Neural cell (in vitro differentiated cells): Measurements from ENCODE around the gene UBA1. TPM values are rescaled to one million over a fixed set of nuclear protein-coding genes. Genes with fewer than 3 reads are reported as not detected.

Experiments
- H2AFZ ChIP-seq: fragments of 200-600, 300-800 bp; sonication (generic), shearing (Covaris generic); 2 replicates; pipeline ENCODE4 v1.6.0; 2014; ENCODE audit warnings: low read depth, mild to moderate bottlenecking, antibody characterized with exemption, low read length, moderate library complexity
- H3F3A ChIP-seq: fragments of 200-600 bp; shearing (Covaris generic); 2 replicates; pipeline ENCODE4 v1.6.1; 2016; ENCODE audit warnings: mild to moderate bottlenecking, moderate library complexity, mixed read lengths, antibody characterized with exemption, low read length; ENCODE audit not compliant: insufficient read depth, poor library complexity, severe bottlenecking
- H3K27ac ChIP-seq: fragments of 200-600, 300-800 bp; sonication (generic), shearing (Covaris generic); 2 replicates; pipeline ENCODE4 v1.5.1; 2014; ENCODE audit warnings: mild to moderate bottlenecking, low read length, moderate library complexity
- H3K27me3 ChIP-seq: fragments of 300-800, 200-600 bp; sonication (generic), shearing (Covaris generic); 2 replicates; pipeline ENCODE4 v1.6.0; 2014; ENCODE audit warnings: mild to moderate bottlenecking, low read depth, low read length, moderate library complexity; ENCODE audit not compliant: insufficient read depth
- H3K36me3 ChIP-seq: fragments of 300-800, 200-600 bp; sonication (generic), shearing (Covaris generic); 2 replicates; pipeline ENCODE4 v1.5.1; 2014; ENCODE audit warnings: mild to moderate bottlenecking, antibody characterized with exemption, low read length, moderate library complexity; ENCODE audit not compliant: insufficient read depth
- H3K4me2 ChIP-seq: fragments of 300-800, 200-600 bp; sonication (generic), shearing (Covaris generic); 2 replicates; pipeline ENCODE4 v1.6.0; 2014; ENCODE audit warnings: mild to moderate bottlenecking, low read length
- H3K4me3 ChIP-seq: fragments of 300-800, 200-600 bp; sonication (generic), shearing (Covaris generic); 2 replicates; pipeline ENCODE4 v1.5.1; 2014; ENCODE audit warnings: mild to moderate bottlenecking, low read length, moderate library complexity
- H3K79me2 ChIP-seq: fragments of 200-600 bp; shearing (Covaris generic); replicated peaks from 2 replicates; pipeline ENCODE4 v1.6.0; 2014; ENCODE audit warnings: mild to moderate bottlenecking, low read length, moderate library complexity; ENCODE audit not compliant: insufficient read depth
- H3K9ac ChIP-seq: fragments of 300-800, 200-600 bp; sonication (generic), shearing (Covaris generic); 2 replicates; pipeline ENCODE4 v1.6.1; 2016; ENCODE audit warnings: mild to moderate bottlenecking, low read length, mixed read lengths
- H3K9me2 ChIP-seq: fragments of 200-600 bp; shearing (Covaris generic); 2 replicates; pipeline ENCODE4 v1.6.1; 2016; ENCODE audit warnings: mild to moderate bottlenecking, low read length, mixed read lengths; ENCODE audit not compliant: insufficient read depth
- H3K9me3 ChIP-seq: fragments of 200-600, 300-800 bp; sonication (generic), shearing (Covaris generic); 2 replicates; pipeline ENCODE4 v1.6.1; 2016; ENCODE audit warnings: mild to moderate bottlenecking, mixed run types, low read length, moderate library complexity, mixed read lengths
- H4K20me1 ChIP-seq: fragments of 200-600 bp; shearing (Covaris generic); 2 replicates; pipeline ENCODE4 v1.6.1; 2016; ENCODE audit warnings: mild to moderate bottlenecking, mixed run types; ENCODE audit not compliant: insufficient read depth
- CTCF ChIP-seq: fragments of 450-650 bp; IDR thresholded peaks from 2 replicates; pipeline ENCODE4 v1.5.1; 2014; ENCODE audit warnings: antibody characterized with exemption, mild to moderate bottlenecking, moderate library complexity; ENCODE audit not compliant: poor library complexity, severe bottlenecking
- EP300 ChIP-seq: fragments of 450-650 bp; conservative IDR thresholded peaks from 2 replicates; pipeline ENCODE4 v1.6.1; 2014; ENCODE audit warnings: antibody characterized with exemption, mild to moderate bottlenecking, moderate library complexity; ENCODE audit not compliant: poor library complexity, severe bottlenecking
- EZH2 ChIP-seq: fragments of 200-600, 300-800 bp; shearing (Covaris generic), sonication (generic); IDR thresholded peaks from 2 replicates; pipeline ENCODE4 v1.6.1; 2014; ENCODE audit warnings: antibody characterized with exemption, low read length, borderline replicate concordance, mild to moderate bottlenecking; ENCODE audit not compliant: insufficient read depth, poor library complexity, severe bottlenecking
- MXI1 ChIP-seq: fragments of 450-650 bp; conservative IDR thresholded peaks from 2 replicates; pipeline ENCODE4 v1.6.1; 2014; ENCODE audit warnings: antibody characterized with exemption, mild to moderate bottlenecking; ENCODE audit not compliant: poor library complexity, severe bottlenecking
- POLR2AphosphoS5 ChIP-seq: IDR thresholded peaks from 2 replicates; pipeline ENCODE4 v1.6.1; 2012
- RAD21 ChIP-seq: fragments of 450-650 bp; conservative IDR thresholded peaks from 2 replicates; pipeline ENCODE4 v1.6.1; 2014; ENCODE audit warnings: antibody characterized with exemption, mild to moderate bottlenecking, moderate library complexity
- REST ChIP-seq: IDR thresholded peaks from 2 replicates; pipeline ENCODE4 v1.6.1; 2012; ENCODE audit warnings: borderline replicate concordance
- SMC3 ChIP-seq: fragments of 450-650 bp; conservative IDR thresholded peaks from 2 replicates; pipeline ENCODE4 v1.6.1; 2014; ENCODE audit warnings: antibody characterized with exemption, mild to moderate bottlenecking, moderate library complexity; ENCODE audit not compliant: poor library complexity
- TAF1 ChIP-seq: IDR thresholded peaks from 2 replicates; pipeline ENCODE4 v1.6.1; 2012; ENCODE audit warnings: low read depth
- polyA plus RNA-seq: library from polyadenylated mRNA; depleted of rRNA; stranded (reverse); fragments of >200 nt; gene quantifications from 2 replicates; pipeline ENCODE4 v1.2.3, GENCODE V29; 2014

The UBA1 gene
- polyA plus RNA-seq, 1 donor from 2014 or later, result 132 TPM

- Histone ChIP-seq H3F3A (no peaks in the 10 kb centered on the region), H3K9ac (no peak overlapping the region), H3K9me2 (no peaks in the 10 kb centered on the region), H3K4me3 (no peak overlapping the region), H3K4me2 (no peak overlapping the region), H4K20me1 (peaks cover 3% of the 10 kb centered on the region), H2AFZ (no peak overlapping the region), H3K27me3 (no peaks in the 10 kb centered on the region), H3K79me2 (peaks cover 9% of the 10 kb centered on the region), H3K9me3 (no peaks in the 10 kb centered on the region), H3K36me3 (no peaks in the 10 kb centered on the region), H3K27ac (no peak overlapping the region)
- TF ChIP-seq POLR2AphosphoS5 (no peak), MXI1 (no peak), TAF1 (no peak), CTCF (no peak), RAD21 (no peak), SMC3 (no peak)
Observed at GRCh38 chrX:47202316-47202715, 8.7 kb downstream of the UBA1 start.

- no peaks in the 10 kb centered on the region for H3K27me3 ChIP-seq
- H3K79me2 ChIP-seq, result peaks cover 3% of the 10 kb centered on the region
Observed at GRCh38 chrX:47202877-47203276, 9.2 kb downstream of the UBA1 start.

More at GRCh38 chrX:47202877-47203276, 9.2 kb downstream of the UBA1 start:
- Histone ChIP-seq H3K9me3 (no peaks in the 10 kb centered on the region), H3K9ac (no peak overlapping the region), H4K20me1 (no peaks in the 10 kb centered on the region), H3F3A (no peaks in the 10 kb centered on the region), H2AFZ (no peak overlapping the region), H3K4me2 (no peak overlapping the region), H3K36me3 (no peaks in the 10 kb centered on the region), H3K9me2 (no peaks in the 10 kb centered on the region), H3K4me3 (no peak overlapping the region), H3K27ac (no peak overlapping the region)
- no peak for TF ChIP-seq EZH2
- no peak for TF ChIP-seq SMC3
- TF ChIP-seq EP300, result no peak
- no peak for TF ChIP-seq REST
- no peak for TF ChIP-seq TAF1
- no peak for TF ChIP-seq POLR2AphosphoS5
- TF ChIP-seq RAD21, result no peak
- no peak for TF ChIP-seq CTCF
- no peak for TF ChIP-seq MXI1
